ENCODE measurements around the gene CYB561D2.

DNA sequence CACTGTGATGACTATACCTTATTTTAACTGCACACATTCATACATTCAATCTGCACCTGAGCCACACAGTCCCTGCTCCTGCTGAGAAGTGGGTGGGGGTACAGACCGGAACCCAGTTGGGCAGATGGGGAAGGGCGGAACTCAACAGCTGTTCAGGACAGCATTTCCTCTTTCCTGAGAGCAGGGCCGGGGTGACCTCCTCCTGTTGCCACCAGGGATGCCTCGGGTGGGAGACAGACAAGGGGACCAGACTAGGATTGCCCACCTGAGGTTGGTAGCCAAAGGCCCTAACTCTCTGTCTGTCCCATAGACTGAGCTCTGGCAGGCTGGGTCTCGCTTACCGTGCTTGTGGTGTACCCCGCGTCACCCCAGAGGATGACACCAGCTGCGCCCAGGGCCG lies 32.0 kb upstream of the CYB561D2 start:
- TF ChIP-seq, protein P1, sequence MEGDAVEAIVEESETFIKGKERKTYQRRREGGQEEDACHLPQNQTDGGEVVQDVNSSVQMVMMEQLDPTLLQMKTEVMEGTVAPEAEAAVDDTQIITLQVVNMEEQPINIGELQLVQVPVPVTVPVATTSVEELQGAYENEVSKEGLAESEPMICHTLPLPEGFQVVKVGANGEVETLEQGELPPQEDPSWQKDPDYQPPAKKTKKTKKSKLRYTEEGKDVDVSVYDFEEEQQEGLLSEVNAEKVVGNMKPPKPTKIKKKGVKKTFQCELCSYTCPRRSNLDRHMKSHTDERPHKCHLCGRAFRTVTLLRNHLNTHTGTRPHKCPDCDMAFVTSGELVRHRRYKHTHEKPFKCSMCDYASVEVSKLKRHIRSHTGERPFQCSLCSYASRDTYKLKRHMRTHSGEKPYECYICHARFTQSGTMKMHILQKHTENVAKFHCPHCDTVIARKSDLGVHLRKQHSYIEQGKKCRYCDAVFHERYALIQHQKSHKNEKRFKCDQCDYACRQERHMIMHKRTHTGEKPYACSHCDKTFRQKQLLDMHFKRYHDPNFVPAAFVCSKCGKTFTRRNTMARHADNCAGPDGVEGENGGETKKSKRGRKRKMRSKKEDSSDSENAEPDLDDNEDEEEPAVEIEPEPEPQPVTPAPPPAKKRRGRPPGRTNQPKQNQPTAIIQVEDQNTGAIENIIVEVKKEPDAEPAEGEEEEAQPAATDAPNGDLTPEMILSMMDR (IDR thresholded peaks at IDR 0.05; ENCODE audit: insufficient read depth, low read length, poor library complexity, severe bottlenecking), result no peak
- TF ChIP-seq EZH2phosphoT487 (conservative IDR thresholded peaks at IDR 0.05; ENCODE audit: low read length), result no peak

Data from SU-DHL-6 (cell line).